ENCODE results near the gene CCDC80.
A peak's percentile ranks its signal among the peaks of the same experiment; 100 is the strongest.

The CCDC80 gene

GRCh38 chr3:112633191-112633590 lies 7.8 kb downstream of the CCDC80 start:
- ATAC-seq: no peak

GRCh38 chr3:112632596-112632995 lies 8.3 kb downstream of the CCDC80 start:
- no peak for ATAC-seq

- ATAC-seq: no peak
Measured at GRCh38 chr3:112631257-112631656, 9.7 kb downstream of the CCDC80 start.

- peak; percentile 73 to 76 for ATAC-seq
Measured at GRCh38 chr3:112629425-112629824, 11.5 kb downstream of the CCDC80 start.

GRCh38 chr3:112627919-112628466 lies 12.9 kb downstream of the CCDC80 start:
- no peak for ATAC-seq

GRCh38 chr3:112627419-112627818 lies 13.5 kb downstream of the CCDC80 start:
- no peak for ATAC-seq

GRCh38 chr3:112623717-112624116 lies 17.2 kb downstream of the CCDC80 start:
- no peak for ATAC-seq

- ATAC-seq: no peak
Measured at GRCh38 chr3:112623213-112623612, 17.7 kb downstream of the CCDC80 start.

GRCh38 chr3:112619295-112619694 lies 21.6 kb downstream of the CCDC80 start:
- no peak for ATAC-seq

- ATAC-seq: no peak
Measured at GRCh38 chr3:112617285-112617684, 23.7 kb downstream of the CCDC80 start.

GRCh38 chr3:112615989-112616731 lies 24.8 kb downstream of the CCDC80 start:
- ATAC-seq: no peak

- no peak for ATAC-seq
Measured at GRCh38 chr3:112611752-112612515, 29.0 kb downstream of the CCDC80 start.

GRCh38 chr3:112610121-112610520 lies 30.8 kb downstream of the CCDC80 start:
- ATAC-seq: no peak

GRCh38 chr3:112607863-112608262 lies 33.1 kb downstream of the CCDC80 start:
- no peak for ATAC-seq

- no peak for ATAC-seq
Measured at GRCh38 chr3:112606098-112606497, 34.8 kb downstream of the CCDC80 start.

- peak in 1 of 2 donors; percentile 24 for ATAC-seq
Measured at GRCh38 chr3:112605285-112605684, 35.7 kb downstream of the CCDC80 start.

- no peak for ATAC-seq
Measured at GRCh38 chr3:112604536-112604935, 36.4 kb downstream of the CCDC80 start.

GRCh38 chr3:112602217-112602838 lies 38.6 kb downstream of the CCDC80 start:
- ATAC-seq: peak; percentile 35 to 62

GRCh38 chr3:112598731-112599130 lies 42.2 kb downstream of the CCDC80 start:
- ATAC-seq: no peak

- ATAC-seq: no peak
Measured at GRCh38 chr3:112597945-112598344, 43.0 kb downstream of the CCDC80 start.

- no peak for ATAC-seq
Measured at GRCh38 chr3:112594856-112595255, 46.1 kb downstream of the CCDC80 start.

GRCh38 chr3:112593258-112593657 lies 47.7 kb downstream of the CCDC80 start:
- no peak for ATAC-seq

- ATAC-seq: no peak
Measured at GRCh38 chr3:112587336-112587735, 53.6 kb downstream of the CCDC80 start.

Measured in activated CD4-positive, CD25-positive, alpha-beta regulatory T cell treated with anti-CD3 and anti-CD28 coated beads, Interleukin-2, amount 50 U/mL, for 24 hours (primary cell).